HEK293T (cell line): ENCODE data around the gene ARR3.
"Not testable (repeated sequence)": the region's sequence is repeated elsewhere in the genome, so short reads cannot be mapped to it uniquely, and the experiment has no call there.

Source experiments
- CTCF ChIA-PET: fragments of 350-600 bp; formaldehyde crosslinking; extraction: SDS; loops from one replicate; lab custom pipeline; 2021; ENCODE audit warnings: antibody characterized with exemption, inconsistent platforms; lab: Yijun Ruan, JAX
- POLR2A ChIA-PET: fragments of 350-600 bp; formaldehyde crosslinking; extraction: SDS; loops from one replicate; lab custom pipeline; 2020; ENCODE audit warnings: antibody characterized with exemption, inconsistent platforms; lab: Yijun Ruan, JAX
- DNase-seq: peaks from one replicate; pipeline ENCODE4 v3.0.0; 2012; ENCODE audit warnings: mixed read lengths; ENCODE audit errors: extremely low spot score
- ARNT ChIP-seq: fragments of 450-650 bp; IDR thresholded peaks from 2 replicates; pipeline ENCODE4 v1.6.1; 2017; ENCODE audit warnings: mild to moderate bottlenecking
- BHLHE40 ChIP-seq: fragments of 450-650 bp; IDR thresholded peaks from 2 replicates; pipeline ENCODE4 v1.6.1; 2016; ENCODE audit warnings: mild to moderate bottlenecking, moderate library complexity, borderline replicate concordance
- CTBP1 ChIP-seq: fragments of 450-650 bp; IDR thresholded peaks from 2 replicates; pipeline ENCODE4 v1.6.1; 2016; ENCODE audit warnings: borderline replicate concordance
- ELF4 ChIP-seq: fragments of 450-650 bp; IDR thresholded peaks from 2 replicates; pipeline ENCODE4 v1.6.1; 2017; ENCODE audit warnings: antibody characterized with exemption
- FOXA1 ChIP-seq: fragments of 450-650 bp; IDR thresholded peaks from 2 replicates; pipeline ENCODE4 v1.6.1; 2016; ENCODE audit warnings: mild to moderate bottlenecking
- FOXK2 ChIP-seq: fragments of 450-650 bp; IDR thresholded peaks from 2 replicates; pipeline ENCODE4 v1.6.1; 2016; ENCODE audit warnings: mild to moderate bottlenecking
- FOXM1 ChIP-seq: fragments of 450-650 bp; IDR thresholded peaks from 2 replicates; pipeline ENCODE4 v1.6.1; 2017; ENCODE audit warnings: mild to moderate bottlenecking, borderline replicate concordance
- HDGF ChIP-seq: fragments of 450-650 bp; IDR thresholded peaks from 2 replicates; pipeline ENCODE4 v1.6.1; 2017; ENCODE audit warnings: antibody characterized with exemption, borderline replicate concordance
- L3MBTL2 ChIP-seq: fragments of 450-650 bp; conservative IDR thresholded peaks from 2 replicates; pipeline ENCODE4 v1.6.1; 2016; ENCODE audit warnings: mild to moderate bottlenecking
- LEF1 ChIP-seq: fragments of 450-650 bp; IDR thresholded peaks from 2 replicates; pipeline ENCODE4 v1.6.1; 2017; ENCODE audit warnings: mild to moderate bottlenecking, borderline replicate concordance
- NFRKB ChIP-seq: fragments of 450-650 bp; IDR thresholded peaks from 2 replicates; pipeline ENCODE4 v1.6.1; 2016; ENCODE audit warnings: mild to moderate bottlenecking, moderate library complexity
- PKNOX1 ChIP-seq: fragments of 450-650 bp; IDR thresholded peaks from 2 replicates; pipeline ENCODE4 v1.6.1; 2016
- SP1 ChIP-seq: fragments of 450-650 bp; IDR thresholded peaks from 2 replicates; pipeline ENCODE4 v1.6.1; 2017
- SUZ12 ChIP-seq: fragments of 450-650 bp; IDR thresholded peaks from 2 replicates; pipeline ENCODE4 v1.6.1; 2016; ENCODE audit warnings: mild to moderate bottlenecking
- TARDBP ChIP-seq: fragments of 450-650 bp; IDR thresholded peaks from 2 replicates; pipeline ENCODE4 v1.6.1; 2016
- ZNF384 ChIP-seq: fragments of 450-650 bp; IDR thresholded peaks from 2 replicates; pipeline ENCODE4 v1.6.1; 2016

ARR3 gene

DNA sequence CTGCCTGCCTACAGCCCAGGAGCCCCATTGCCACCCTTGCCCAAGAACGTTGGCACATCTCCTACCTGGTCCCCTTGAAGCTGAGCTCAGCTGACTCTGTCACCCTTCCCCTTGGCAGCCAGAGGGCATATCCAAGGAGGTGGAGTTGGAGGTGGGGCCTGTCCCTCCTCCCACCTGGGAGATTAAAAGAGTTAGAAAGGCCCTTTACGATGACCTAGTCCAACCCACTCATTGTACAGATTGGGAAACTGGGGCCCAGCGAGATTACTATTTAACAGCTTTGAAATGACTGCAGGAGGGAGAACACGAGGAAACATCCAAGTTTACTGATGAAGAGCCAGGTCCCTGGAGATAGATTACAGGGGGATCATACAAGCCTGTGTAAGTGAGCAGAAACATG lies 8.0 kb upstream of the ARR3 start, which contains the start of gene P2RY4:
TSS of gene P2RY4 (minus strand) at position 101 of the 400 bp plus-strand sequence. CDS start 580 bp downstream, outside the sequence.
- ChIA-PET POLR2A (no interaction called here), CTCF (no interaction called here)
- no peak for DNase-seq
- TF ChIP-seq ARNT (no peak), HDGF (no peak), SP1 (no peak), LEF1 (no peak), FOXM1 (no peak), TARDBP (no peak), L3MBTL2 (no peak), PKNOX1 (no peak), SUZ12 (no peak), ZNF384 (no peak), NFRKB (no peak), CTBP1 (no peak), FOXK2 (no peak), BHLHE40 (no peak), FOXA1 (no peak), ELF4 (no peak)

GRCh38 chrX:70262952-70263567 lies 5.1 kb upstream of the ARR3 start:
- TF ChIP-seq ARNT (no peak), NFRKB (no peak), SUZ12 (no peak), BHLHE40 (no peak), FOXM1 (no peak), PKNOX1 (no peak), ELF4 (no peak), FOXK2 (no peak), FOXA1 (no peak), SP1 (no peak), L3MBTL2 (no peak), LEF1 (no peak), ZNF384 (no peak)
- CTCF ChIA-PET, result interaction anchor here (1.5 kb wide), 1 partner anchor 11 kb away, joined by 9 read pairs; no protein-coding TSS in a partner anchor
- DNase-seq, result peak; percentile 62
- POLR2A ChIA-PET, result no interaction called here

- no peak for DNase-seq
- ChIA-PET CTCF (no interaction called here), POLR2A (no interaction called here)
- TF ChIP-seq ELF4 (no peak), LEF1 (no peak), FOXM1 (no peak), FOXA1 (no peak), L3MBTL2 (no peak), TARDBP (no peak), BHLHE40 (no peak), PKNOX1 (no peak), NFRKB (no peak), ZNF384 (no peak), HDGF (no peak), ARNT (no peak), FOXK2 (no peak), SP1 (no peak), CTBP1 (no peak), SUZ12 (no peak)
These were observed 3.4 kb upstream of the ARR3 start for GRCh38 chrX:70264784-70265183.

- TF ChIP-seq ZNF384, result peak; percentile 78
- ChIA-PET CTCF (interaction anchor here (1.9 kb wide), 1 partner anchor 11 kb away, joined by 9 read pairs; no protein-coding TSS in a partner anchor), POLR2A (interaction anchor here (2.3 kb wide), 1 partner anchor 16 kb away, joined by 7 read pairs; the partner anchor contains the start of genes KIF4A and PDZD11)
- not testable (repeated sequence) for DNase-seq
These were observed 5.9 kb downstream of the ARR3 start for GRCh38 chrX:70274029-70274428.

DNA sequence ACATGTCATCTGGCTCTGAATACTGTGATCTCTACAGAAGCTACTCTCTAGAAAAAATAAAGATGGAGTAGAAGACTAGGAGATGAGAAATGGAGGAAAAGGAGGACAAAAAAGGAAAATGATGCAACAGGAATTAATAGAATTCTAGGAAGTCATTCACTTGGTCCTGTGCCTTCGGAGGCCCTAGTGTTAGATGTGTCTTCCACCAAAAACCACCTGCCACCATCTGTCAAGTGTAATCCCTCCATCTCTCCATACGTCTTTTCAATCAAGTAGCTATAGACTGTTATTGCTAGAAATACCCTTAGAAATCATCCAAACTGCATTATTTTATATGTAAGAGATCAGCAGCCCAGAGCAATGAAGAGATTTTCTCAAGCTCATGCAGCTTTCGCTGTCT lies 10.9 kb downstream of the ARR3 start:
- POLR2A ChIA-PET, result interaction anchor here (3.1 kb wide), 1 partner anchor 10 kb away, joined by 17 read pairs; the partner anchor contains the start of genes KIF4A and PDZD11
- CTCF ChIA-PET, result no interaction called here
- no peak for DNase-seq
- TF ChIP-seq ZNF384 (no peak), L3MBTL2 (no peak), FOXM1 (no peak), SUZ12 (no peak), SP1 (no peak), PKNOX1 (no peak), FOXA1 (no peak)

- ChIA-PET POLR2A (interaction anchor here (3.1 kb wide), 1 partner anchor 9 kb away, joined by 17 read pairs; the partner anchor contains the start of genes KIF4A and PDZD11), CTCF (no interaction called here)
- TF ChIP-seq SUZ12, result no peak
- TF ChIP-seq NFRKB, result no peak
- TF ChIP-seq PKNOX1, result no peak
- TF ChIP-seq FOXA1, result no peak
- DNase-seq, result no peak
These were observed 12.4 kb downstream of the ARR3 start for GRCh38 chrX:70280573-70280972.
